ENCODE measurements around the gene GRSF1. TPM values are rescaled to one million over a fixed set of nuclear protein-coding genes. Genes with fewer than 3 reads are reported as not detected.

Gene GRSF1
- polyA plus RNA-seq, 1 experiment: 120 TPM

DNA sequence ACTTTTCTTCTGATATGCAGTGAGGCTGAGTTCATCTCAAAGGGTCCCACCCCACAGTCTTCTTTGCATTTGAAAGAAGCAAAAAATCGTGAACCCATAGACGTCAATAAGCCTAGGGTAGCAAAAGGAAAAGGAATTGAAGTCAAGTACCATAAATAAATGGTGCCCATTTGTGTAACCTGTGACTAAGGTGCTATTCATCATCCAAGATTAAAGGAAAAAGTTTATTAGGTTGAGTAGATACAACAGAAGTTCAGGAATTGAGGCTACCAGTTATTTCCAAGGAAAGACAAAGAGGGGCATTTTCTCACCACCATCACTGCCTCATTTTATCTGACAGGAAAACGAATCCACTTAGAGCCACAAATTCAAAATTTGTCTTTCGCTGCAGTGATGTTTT is 18.8 kb upstream of the GRSF1 start:
- Histone ChIP-seq H3K9me3 (ENCODE audit: control insufficient read depth, insufficient read depth, low read length) (no peaks in the 10 kb centered on the region), H3K4me3 (ENCODE audit: low read depth, low read length) (no peak overlapping the region), H3K27me3 (ENCODE audit: control insufficient read depth, insufficient read depth, low read length) (no peaks in the 10 kb centered on the region), H3K27ac (ENCODE audit: low read depth, low read length) (no peak overlapping the region)
- TF ChIP-seq, protein P1, sequence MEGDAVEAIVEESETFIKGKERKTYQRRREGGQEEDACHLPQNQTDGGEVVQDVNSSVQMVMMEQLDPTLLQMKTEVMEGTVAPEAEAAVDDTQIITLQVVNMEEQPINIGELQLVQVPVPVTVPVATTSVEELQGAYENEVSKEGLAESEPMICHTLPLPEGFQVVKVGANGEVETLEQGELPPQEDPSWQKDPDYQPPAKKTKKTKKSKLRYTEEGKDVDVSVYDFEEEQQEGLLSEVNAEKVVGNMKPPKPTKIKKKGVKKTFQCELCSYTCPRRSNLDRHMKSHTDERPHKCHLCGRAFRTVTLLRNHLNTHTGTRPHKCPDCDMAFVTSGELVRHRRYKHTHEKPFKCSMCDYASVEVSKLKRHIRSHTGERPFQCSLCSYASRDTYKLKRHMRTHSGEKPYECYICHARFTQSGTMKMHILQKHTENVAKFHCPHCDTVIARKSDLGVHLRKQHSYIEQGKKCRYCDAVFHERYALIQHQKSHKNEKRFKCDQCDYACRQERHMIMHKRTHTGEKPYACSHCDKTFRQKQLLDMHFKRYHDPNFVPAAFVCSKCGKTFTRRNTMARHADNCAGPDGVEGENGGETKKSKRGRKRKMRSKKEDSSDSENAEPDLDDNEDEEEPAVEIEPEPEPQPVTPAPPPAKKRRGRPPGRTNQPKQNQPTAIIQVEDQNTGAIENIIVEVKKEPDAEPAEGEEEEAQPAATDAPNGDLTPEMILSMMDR (IDR thresholded peaks at IDR 0.05; ENCODE audit: low read depth, low read length): no peak
- DNase-seq (ENCODE audit: low read depth, low spot score): no peak
- POLR2A ChIA-PET: no interaction called here
- CTCF ChIA-PET: no interaction called here

DNA sequence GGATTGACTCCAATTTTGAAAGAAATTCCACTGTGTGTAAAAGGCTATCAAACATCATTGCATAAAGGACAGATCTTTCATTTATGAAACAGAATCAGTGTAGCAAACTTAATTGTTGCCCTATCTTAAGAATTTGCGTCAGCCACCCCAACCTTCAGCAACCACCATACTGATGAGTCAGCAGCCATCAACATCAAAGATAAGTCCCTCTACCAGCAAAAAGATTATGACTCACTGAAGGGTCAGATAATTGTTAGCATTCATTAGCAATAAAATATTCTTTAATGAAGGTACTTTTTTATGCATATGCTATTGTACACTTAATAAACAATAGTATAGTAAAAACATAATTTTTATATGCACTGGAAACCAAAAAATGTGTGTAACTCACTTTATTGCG is 15.8 kb upstream of the GRSF1 start:
- no peaks in the 10 kb centered on the region for H3K27me3 ChIP-seq (ENCODE audit: control insufficient read depth, insufficient read depth, low read length)
- TF ChIP-seq, protein P1 (IDR thresholded peaks at IDR 0.05; ENCODE audit: low read depth, low read length): no peak
- H3K9me3 ChIP-seq (ENCODE audit: control insufficient read depth, insufficient read depth, low read length): no peaks in the 10 kb centered on the region
- ChIA-PET CTCF (no interaction called here), POLR2A (no interaction called here)
- H3K27ac ChIP-seq (ENCODE audit: low read depth, low read length): no peak overlapping the region
- H3K4me3 ChIP-seq (ENCODE audit: low read depth, low read length): no peak overlapping the region
- no peak for DNase-seq (ENCODE audit: low read depth, low spot score)

DNA sequence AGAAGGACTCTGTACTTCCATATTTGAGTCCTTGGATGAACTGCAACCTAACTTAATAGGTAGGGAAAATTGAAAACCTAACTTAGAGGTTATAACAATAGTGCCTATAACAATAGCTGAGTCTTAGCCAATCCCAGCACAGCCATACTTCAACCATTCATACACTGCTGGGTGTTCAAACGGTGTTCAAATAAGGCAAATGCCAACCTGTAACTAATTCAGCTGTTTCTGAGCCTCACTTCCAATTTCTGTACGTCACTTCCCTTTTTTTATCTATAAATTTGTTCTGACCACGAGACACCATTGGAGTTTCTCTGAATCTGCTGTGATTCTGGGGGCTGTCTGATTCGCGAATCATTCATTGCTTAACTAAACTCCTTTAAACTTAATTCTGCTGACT is 9.6 kb upstream of the GRSF1 start:
- TF ChIP-seq, protein P1 (IDR thresholded peaks at IDR 0.05; ENCODE audit: low read depth, low read length): no peak
- H3K27ac ChIP-seq (ENCODE audit: low read depth, low read length): no peak overlapping the region
- ChIA-PET POLR2A (no interaction called here), CTCF (no interaction called here)
- DNase-seq (ENCODE audit: low read depth, low spot score): no peak
- H3K4me3 ChIP-seq (ENCODE audit: low read depth, low read length): no peak overlapping the region
- no peaks in the 10 kb centered on the region for H3K9me3 ChIP-seq (ENCODE audit: control insufficient read depth, insufficient read depth, low read length)
- no peaks in the 10 kb centered on the region for H3K27me3 ChIP-seq (ENCODE audit: control insufficient read depth, insufficient read depth, low read length)

DNA sequence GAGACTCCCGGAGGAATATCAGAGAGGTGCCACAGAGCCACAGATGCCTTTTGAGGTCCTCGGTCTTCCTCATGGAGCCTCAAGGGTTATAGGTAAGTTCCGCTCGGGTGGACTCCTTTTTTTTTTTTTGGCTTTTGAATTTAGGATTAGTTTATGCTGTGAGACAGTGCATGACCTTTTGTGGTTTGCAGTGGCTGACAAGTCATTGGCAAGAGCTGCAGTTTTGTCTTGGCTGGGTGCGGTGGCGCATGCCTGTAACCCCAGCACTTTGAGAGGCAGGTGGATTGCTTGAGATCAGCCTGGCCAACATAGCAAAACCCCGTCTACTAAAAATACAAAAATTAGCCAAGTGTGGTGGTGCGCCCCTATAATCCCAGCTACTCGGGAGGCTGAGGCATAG is 4.5 kb upstream of the GRSF1 start:
- TF ChIP-seq, protein P1 (IDR thresholded peaks at IDR 0.05; ENCODE audit: low read depth, low read length): no peak
- POLR2A ChIA-PET: no interaction called here
- Histone ChIP-seq H3K4me3 (ENCODE audit: low read depth, low read length) (no peak overlapping the region), H3K9me3 (ENCODE audit: control insufficient read depth, insufficient read depth, low read length) (no peaks in the 10 kb centered on the region; the same call in 1 of the 2 replicates), H3K27me3 (ENCODE audit: control insufficient read depth, insufficient read depth, low read length) (no peaks in the 10 kb centered on the region), H3K27ac (ENCODE audit: low read depth, low read length) (no peak overlapping the region)
- CTCF ChIA-PET: interaction anchor here (0.7 kb wide), 1 partner anchor 179 kb away, joined by 3 read pairs; no protein-coding TSS in a partner anchor
- DNase-seq (ENCODE audit: low read depth, low spot score): no peak

DNA sequence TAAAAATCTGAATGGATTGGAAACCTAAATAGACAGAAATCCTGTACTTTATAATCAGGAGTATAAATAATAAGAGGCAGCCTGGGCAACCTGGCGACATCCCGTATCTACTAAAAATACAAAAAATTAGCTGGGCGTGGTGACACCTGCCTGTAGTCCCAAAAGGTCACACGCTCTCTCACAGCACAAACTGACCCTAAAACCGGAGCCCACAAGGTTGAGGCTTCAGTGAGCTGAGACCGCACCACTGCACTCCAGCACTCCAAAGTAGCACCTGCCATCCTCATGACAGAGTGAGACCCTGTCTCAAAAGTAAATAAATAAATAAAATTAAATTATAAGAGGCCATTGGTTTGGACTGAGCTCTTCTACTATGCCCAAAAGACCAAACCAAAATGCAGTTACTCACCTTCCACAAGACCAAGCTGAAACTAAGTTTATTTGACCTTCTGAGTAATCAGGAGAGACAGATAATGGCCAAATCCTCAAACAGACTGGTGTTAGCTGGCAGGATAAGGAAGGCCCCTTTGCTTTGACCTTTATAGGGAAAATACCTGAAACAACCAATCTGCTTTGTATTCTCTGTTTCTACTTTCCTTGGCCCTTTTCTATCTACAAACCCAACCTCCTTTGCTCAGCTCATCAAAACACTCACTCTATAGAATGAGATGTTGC is 3.2 kb upstream of the GRSF1 start:
- Histone ChIP-seq H3K9me3 (ENCODE audit: control insufficient read depth, insufficient read depth, low read length) (no peaks in the 10 kb centered on the region; the same call in 1 of the 2 replicates), H3K4me3 (ENCODE audit: low read depth, low read length) (no peak overlapping the region), H3K27ac (ENCODE audit: low read depth, low read length) (no peak overlapping the region), H3K27me3 (ENCODE audit: control insufficient read depth, insufficient read depth, low read length) (no peaks in the 10 kb centered on the region)
- POLR2A ChIA-PET: no interaction called here
- TF ChIP-seq, protein P1 (IDR thresholded peaks at IDR 0.05; ENCODE audit: low read depth, low read length): no peak
- CTCF ChIA-PET: no interaction called here
- DNase-seq (ENCODE audit: low read depth, low spot score): no peak

Data from AG04450 (cell line).